Measurements from ENCODE around the gene RNU1-3. TPM values are rescaled to one million over a fixed set of nuclear protein-coding genes. Genes with fewer than 3 reads are reported as not detected.
"Not testable (repeated sequence)": the region's sequence is repeated elsewhere in the genome, so short reads cannot be mapped to it uniquely, and the experiment has no call there.

Gene RNU1-3
- total and polyA plus RNA-seq, 2 experiments from 2014 or later = under 0.01 TPM; not detected in 1

DNA sequence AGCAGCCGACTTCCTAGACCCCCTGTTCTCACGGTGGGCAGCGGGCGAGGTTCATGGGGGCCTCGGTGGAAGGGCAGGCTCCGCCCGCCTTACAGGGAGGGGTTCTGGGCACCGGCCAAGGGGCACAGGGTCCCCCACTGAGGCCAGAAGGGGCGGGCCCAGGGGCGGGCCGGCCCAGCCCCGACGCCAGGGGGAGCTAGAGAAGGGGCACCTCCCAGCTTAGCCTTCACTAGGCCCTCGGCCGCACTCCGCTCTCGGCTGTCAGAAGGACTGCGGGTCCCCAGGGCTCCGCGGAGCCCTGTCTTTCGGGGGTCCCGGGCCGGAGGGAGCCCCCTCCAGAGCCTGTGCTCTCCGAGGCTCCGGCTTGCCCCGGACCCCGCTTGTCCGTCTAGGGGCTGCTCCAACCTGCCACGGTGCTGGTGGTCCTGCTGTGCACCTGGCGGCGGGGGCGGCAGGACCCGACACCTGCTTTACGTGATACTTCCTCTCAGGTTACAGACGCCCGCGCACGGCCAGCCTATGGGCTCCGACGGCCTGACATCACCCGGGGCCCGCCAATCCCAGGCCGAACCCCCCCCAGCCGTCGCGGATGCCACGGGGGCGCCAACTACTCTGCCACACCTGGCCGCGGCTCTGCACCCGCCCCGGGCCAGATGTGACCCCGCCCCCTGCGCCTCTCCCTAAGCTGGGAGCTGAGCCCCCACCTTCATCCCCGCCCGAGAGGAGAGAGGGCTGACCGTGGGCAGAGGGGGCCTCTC is 33.6 kb upstream of the RNU1-3 start:
- H2AFZ ChIP-seq = not testable (repeated sequence)
- WGBS (ENCODE audit: low lambda C conversion rate, missing lambda C conversion rate) = no CpG with 5 or more reads among the region's 57 CpGs

DNA sequence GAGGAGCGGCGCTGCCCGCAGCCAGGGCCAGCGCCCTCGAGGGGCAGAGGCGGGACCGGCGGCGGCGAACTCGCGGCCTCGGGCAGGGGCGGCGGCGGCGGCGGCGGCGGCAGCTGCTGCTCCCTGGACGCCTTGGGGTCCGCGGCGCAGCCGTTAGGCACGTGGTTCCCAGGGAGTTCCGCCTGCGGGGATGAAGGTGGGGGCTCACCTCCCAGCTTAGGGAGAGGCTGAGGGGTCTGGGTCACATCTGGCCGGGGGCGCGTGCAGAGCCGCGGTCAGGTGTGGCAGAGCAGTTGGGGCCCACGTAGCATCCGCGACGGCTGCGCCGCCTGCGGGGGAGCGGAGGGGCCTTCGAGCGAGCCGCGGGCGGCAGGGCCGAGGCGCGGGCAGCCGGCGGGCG is 32.7 kb upstream of the RNU1-3 start:
- DNase-seq (ENCODE audit: low spot score); H3K79me2 ChIP-seq; H3K4me2 ChIP-seq; H3K9me2 ChIP-seq (replicated peaks; ENCODE audit: insufficient read depth); H3K27ac ChIP-seq; H3K9me3 ChIP-seq (ENCODE audit: low read depth); H2AFZ ChIP-seq; H3K4me3 ChIP-seq; H3K27me3 ChIP-seq; H3K36me3 ChIP-seq (replicated peaks; ENCODE audit: insufficient read depth, low read depth); H3K4me1 ChIP-seq (ENCODE audit: insufficient read depth); H4K20me1 ChIP-seq (ENCODE audit: insufficient read depth, poor library complexity, severe bottlenecking): not testable (repeated sequence)
- 23% methylated on average over 11 of the region's 52 CpGs for WGBS (ENCODE audit: low lambda C conversion rate, missing lambda C conversion rate)

More for the DNA sequence above, 33.6 kb upstream of the RNU1-3 start:
- H3K27ac ChIP-seq; H3K4me1 ChIP-seq (ENCODE audit: insufficient read depth); H3K27me3 ChIP-seq; H3K9me2 ChIP-seq (replicated peaks; ENCODE audit: insufficient read depth); H3K4me2 ChIP-seq; H3K4me3 ChIP-seq; H4K20me1 ChIP-seq (ENCODE audit: insufficient read depth, poor library complexity, severe bottlenecking); DNase-seq (ENCODE audit: low spot score); H3K9me3 ChIP-seq (ENCODE audit: low read depth); H3K79me2 ChIP-seq; H3K36me3 ChIP-seq (replicated peaks; ENCODE audit: insufficient read depth, low read depth): not testable (repeated sequence)

DNA sequence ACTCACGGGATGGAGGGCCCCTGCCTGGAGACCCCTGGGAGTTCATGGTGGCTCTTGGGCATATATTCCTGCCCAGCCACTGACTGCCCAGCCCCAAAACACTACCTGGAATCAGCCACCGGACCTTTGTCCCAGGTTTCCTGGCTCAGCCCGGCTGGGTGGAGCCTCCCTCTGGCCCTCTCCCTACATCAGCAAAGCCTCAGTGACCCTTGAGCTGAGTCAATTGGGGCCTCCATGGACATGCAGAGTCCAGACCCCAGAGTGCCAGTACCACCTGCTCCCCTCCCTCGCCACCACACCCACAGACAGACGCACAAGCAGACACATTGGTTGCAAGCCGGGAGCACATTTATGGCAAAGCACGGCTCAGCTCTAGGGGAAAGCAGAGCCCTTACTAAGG is 30.4 kb upstream of the RNU1-3 start:
- H3K27me3 ChIP-seq; H3K79me2 ChIP-seq; H3K36me3 ChIP-seq (replicated peaks; ENCODE audit: insufficient read depth, low read depth); H3K4me1 ChIP-seq (ENCODE audit: insufficient read depth); H3K9me3 ChIP-seq (ENCODE audit: low read depth); H3K9me2 ChIP-seq (replicated peaks; ENCODE audit: insufficient read depth); H2AFZ ChIP-seq; H3K27ac ChIP-seq; H3K4me2 ChIP-seq; DNase-seq (ENCODE audit: low spot score); H4K20me1 ChIP-seq (ENCODE audit: insufficient read depth, poor library complexity, severe bottlenecking); H3K4me3 ChIP-seq: not testable (repeated sequence)
- no CpG with 5 or more reads among the region's 7 CpGs for WGBS (ENCODE audit: low lambda C conversion rate, missing lambda C conversion rate)

DNA sequence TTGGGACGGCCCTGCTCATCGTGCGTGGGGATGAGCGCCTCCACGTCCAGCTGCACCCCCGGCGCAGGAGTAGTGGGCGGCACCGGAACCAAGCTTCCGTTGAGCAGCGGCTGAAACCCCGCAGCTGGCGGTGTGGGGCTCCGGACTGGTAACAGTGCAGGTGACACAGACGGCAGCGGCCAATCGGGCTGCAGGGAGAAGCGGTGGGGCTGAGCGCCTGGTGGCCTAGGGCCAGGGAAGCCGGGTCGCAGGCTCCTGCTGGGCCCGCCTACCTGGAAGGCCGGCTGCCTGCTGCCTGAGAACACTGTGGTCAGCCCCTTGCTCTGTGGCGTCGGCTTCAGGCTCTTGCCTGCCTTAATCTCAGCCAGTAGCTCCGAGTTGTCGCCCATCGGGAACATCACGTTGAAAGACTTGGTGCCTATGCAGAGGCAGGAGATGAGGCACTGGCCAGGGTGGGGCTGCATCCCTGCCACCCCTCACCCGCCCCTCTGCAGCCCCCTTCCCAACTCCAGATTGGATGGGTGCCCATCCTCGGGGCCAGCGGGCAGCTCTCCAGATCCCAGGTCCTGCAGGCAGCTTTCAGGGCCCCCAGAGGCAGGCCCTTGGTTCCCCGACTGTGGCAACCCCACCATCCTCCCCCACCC is 29.9 kb upstream of the RNU1-3 start:
- not testable (repeated sequence) for H3K9me3 ChIP-seq (ENCODE audit: low read depth); H3K27ac ChIP-seq; DNase-seq (ENCODE audit: low spot score); H4K20me1 ChIP-seq (ENCODE audit: insufficient read depth, poor library complexity, severe bottlenecking); H3K27me3 ChIP-seq; H3K36me3 ChIP-seq (replicated peaks; ENCODE audit: insufficient read depth, low read depth); H3K9me2 ChIP-seq (replicated peaks; ENCODE audit: insufficient read depth); H3K79me2 ChIP-seq; H3K4me3 ChIP-seq; H2AFZ ChIP-seq; H3K4me2 ChIP-seq; H3K4me1 ChIP-seq (ENCODE audit: insufficient read depth)
- WGBS (ENCODE audit: low lambda C conversion rate, missing lambda C conversion rate) = 72% methylated on average over 22 of the region's 33 CpGs

DNA sequence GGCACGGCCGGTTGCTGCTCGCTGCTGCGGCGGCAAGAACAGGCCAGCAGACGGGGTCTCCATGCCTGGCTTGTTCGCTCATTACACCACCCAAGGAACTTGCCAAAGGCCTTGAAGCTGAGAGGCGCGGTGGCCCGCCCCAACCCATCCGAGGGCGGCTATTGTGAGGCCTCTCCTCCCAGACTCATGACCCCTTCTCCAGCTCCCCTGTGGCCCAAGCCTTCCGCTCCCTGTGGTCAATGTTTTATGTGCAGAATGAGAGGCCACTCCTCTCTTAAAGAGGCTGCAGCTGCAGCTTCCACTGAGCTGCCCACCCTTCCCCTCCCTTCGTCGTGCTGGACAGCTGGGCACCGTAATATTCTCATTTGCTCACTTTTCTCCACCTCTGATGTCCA is 27.6 kb upstream of the RNU1-3 start:
- not testable (repeated sequence) for H3K4me3 ChIP-seq; H3K27me3 ChIP-seq; H3K36me3 ChIP-seq (replicated peaks; ENCODE audit: insufficient read depth, low read depth); H2AFZ ChIP-seq; H3K79me2 ChIP-seq; H3K4me1 ChIP-seq (ENCODE audit: insufficient read depth); H4K20me1 ChIP-seq (ENCODE audit: insufficient read depth, poor library complexity, severe bottlenecking); H3K27ac ChIP-seq; DNase-seq (ENCODE audit: low spot score); H3K4me2 ChIP-seq; H3K9me2 ChIP-seq (replicated peaks; ENCODE audit: insufficient read depth); H3K9me3 ChIP-seq (ENCODE audit: low read depth)
- WGBS (ENCODE audit: low lambda C conversion rate, missing lambda C conversion rate) = no CpG with 5 or more reads among the region's 16 CpGs

DNA sequence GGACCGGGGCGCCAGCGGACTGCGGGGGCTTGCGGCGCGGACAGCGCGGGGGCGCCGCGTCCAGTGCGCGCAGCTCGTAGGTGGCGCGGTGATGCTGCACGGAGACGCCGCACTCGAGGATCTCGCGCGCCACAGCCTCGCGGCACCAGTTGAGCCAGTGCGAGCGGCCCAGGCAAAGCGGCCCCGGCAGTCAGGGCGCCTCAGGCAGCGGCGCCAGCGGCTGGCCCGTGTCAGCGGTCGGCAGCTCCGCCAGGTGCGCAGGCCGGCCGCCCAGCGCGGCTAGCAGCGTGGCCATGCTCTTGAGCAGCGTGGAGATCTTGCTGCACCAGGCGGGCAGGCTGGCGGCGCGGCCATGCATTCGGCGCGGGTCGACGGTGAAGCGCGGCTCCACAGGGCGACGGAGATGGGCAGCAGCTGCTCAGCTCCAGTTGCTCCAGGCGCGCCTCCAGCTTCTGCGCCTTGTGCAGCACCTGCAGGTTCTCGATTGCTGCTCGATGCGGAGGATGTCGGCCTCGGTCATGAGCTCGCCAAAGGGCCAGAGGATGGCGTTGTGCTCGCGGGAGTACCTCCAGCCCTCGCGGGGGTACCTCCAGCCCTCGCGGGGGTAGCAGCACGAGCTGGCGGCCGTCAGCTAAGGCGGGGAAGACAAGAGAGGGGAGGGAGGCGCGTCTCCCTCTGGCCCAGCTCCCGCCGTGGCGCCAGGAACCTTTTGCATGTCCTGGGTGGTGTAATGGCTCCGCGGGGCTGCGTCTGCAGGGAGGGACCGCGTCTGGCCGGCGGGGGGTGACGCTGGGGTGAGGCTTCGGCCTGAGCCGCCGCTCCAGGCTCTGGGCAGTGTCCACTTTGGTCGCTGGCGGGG is 26.9 kb upstream of the RNU1-3 start:
- not testable (repeated sequence) for H2AFZ ChIP-seq; H3K79me2 ChIP-seq; H3K36me3 ChIP-seq (replicated peaks; ENCODE audit: insufficient read depth, low read depth); H3K9me2 ChIP-seq (replicated peaks; ENCODE audit: insufficient read depth); H4K20me1 ChIP-seq (ENCODE audit: insufficient read depth, poor library complexity, severe bottlenecking); H3K4me3 ChIP-seq; H3K27ac ChIP-seq; H3K27me3 ChIP-seq; H3K4me1 ChIP-seq (ENCODE audit: insufficient read depth); H3K9me3 ChIP-seq (ENCODE audit: low read depth); DNase-seq (ENCODE audit: low spot score)
- H3K4me2 ChIP-seq = peak overlapping the region; percentile 49
- 2% methylated on average over 14 of the region's 96 CpGs for WGBS (ENCODE audit: low lambda C conversion rate, missing lambda C conversion rate)

DNA sequence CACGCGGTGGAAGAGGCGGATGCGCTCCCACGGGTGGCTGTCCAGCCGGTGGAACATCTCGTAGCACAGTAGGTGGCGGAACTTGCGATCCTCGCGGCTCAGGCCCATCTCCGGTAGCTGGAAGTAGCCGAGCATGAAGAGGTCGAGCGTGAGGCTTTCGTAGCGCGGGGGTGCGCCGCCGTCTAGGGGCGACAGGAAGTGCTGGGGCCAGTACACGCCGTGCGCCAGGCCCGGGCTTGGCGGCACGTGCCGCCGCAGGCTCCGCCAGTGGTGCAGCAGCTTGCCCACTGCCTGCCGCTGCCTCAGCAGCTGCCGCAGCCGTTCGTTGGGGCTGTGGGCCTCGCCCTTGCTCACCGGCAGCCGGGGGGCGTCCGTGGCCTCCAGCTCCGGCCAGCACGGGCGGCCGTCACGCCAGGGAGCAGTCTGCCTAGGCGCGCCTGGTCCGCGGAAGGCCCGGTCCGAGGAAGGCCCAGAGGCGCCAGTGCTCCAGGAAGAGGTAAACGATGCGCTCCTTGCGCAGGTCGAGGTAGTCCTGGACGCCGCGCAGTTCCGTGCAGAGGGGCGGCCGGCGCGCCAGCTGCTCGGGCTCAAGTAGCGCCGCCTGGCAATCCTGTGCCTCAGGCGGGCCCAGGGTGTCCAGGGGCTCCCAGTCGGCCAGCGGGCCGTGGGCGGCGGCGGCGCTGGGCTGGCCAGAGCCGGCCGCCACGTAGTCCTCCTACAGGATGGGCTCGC is 26.1 kb upstream of the RNU1-3 start:
- H3K4me2 ChIP-seq; DNase-seq (ENCODE audit: low spot score); H3K9me2 ChIP-seq (replicated peaks; ENCODE audit: insufficient read depth); H3K9me3 ChIP-seq (ENCODE audit: low read depth); H4K20me1 ChIP-seq (ENCODE audit: insufficient read depth, poor library complexity, severe bottlenecking); H3K79me2 ChIP-seq; H3K36me3 ChIP-seq (replicated peaks; ENCODE audit: insufficient read depth, low read depth); H2AFZ ChIP-seq; H3K4me1 ChIP-seq (ENCODE audit: insufficient read depth); H3K27ac ChIP-seq; H3K4me3 ChIP-seq; H3K27me3 ChIP-seq: not testable (repeated sequence)
- WGBS (ENCODE audit: low lambda C conversion rate, missing lambda C conversion rate) = 76% methylated on average over 9 of the region's 79 CpGs

DNA sequence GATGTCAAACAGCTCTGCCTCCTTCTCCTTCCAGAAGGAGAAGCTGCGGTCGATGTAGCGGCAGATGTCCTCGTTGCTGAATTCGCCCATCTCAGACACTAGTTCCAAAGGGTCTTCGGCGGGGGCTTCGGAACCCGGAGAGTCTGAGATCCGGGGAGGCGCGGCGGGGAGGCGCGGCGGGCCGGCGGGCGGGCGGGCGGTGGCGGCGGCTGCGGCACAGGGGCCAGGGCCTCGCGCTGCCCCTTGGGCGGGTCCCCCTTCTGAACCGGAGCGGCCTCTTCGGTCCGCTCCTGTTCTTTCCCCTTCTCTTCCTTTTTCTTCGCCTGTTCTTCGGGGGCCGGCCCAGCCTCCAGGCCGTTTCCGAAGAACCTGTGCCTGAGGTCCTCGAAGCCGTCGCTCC is 25.5 kb upstream of the RNU1-3 start:
- H3K27ac ChIP-seq; H3K4me1 ChIP-seq (ENCODE audit: insufficient read depth); H3K9me2 ChIP-seq (replicated peaks; ENCODE audit: insufficient read depth); H3K36me3 ChIP-seq (replicated peaks; ENCODE audit: insufficient read depth, low read depth); DNase-seq (ENCODE audit: low spot score); H3K27me3 ChIP-seq; H3K4me2 ChIP-seq; H3K9me3 ChIP-seq (ENCODE audit: low read depth); H3K4me3 ChIP-seq; H2AFZ ChIP-seq; H3K79me2 ChIP-seq; H4K20me1 ChIP-seq (ENCODE audit: insufficient read depth, poor library complexity, severe bottlenecking): not testable (repeated sequence)
- no CpG with 5 or more reads among the region's 39 CpGs for WGBS (ENCODE audit: low lambda C conversion rate, missing lambda C conversion rate)
